Hepatocyte (in vitro differentiated cells): ENCODE data around the gene MORN4. TPM values are rescaled to one million over a fixed set of nuclear protein-coding genes. Genes with fewer than 3 reads are reported as not detected.

Experiments
- DNase-seq: peaks from one replicate; pipeline ENCODE4 v3.0.0-alpha.2; 2016; ENCODE audit warnings: low spot score
- H2AFZ ChIP-seq: fragments of 200-600 bp; sonication (generic); 2 replicates; pipeline ENCODE4 v1.6.0; 2016; ENCODE audit warnings: antibody characterized with exemption, mild to moderate bottlenecking
- H3K27ac ChIP-seq: fragments of 200-600 bp; sonication (generic); 2 replicates; pipeline ENCODE4 v1.5.1; 2016; ENCODE audit warnings: mild to moderate bottlenecking
- H3K27me3 ChIP-seq: fragments of 200-600 bp; sonication (generic); 2 replicates; pipeline ENCODE4 v1.6.1; 2016
- H3K36me3 ChIP-seq: fragments of 200-600 bp; sonication (generic); replicated peaks from 2 replicates; pipeline ENCODE4 v1.5.1; 2016; ENCODE audit warnings: low read depth; ENCODE audit not compliant: insufficient read depth
- H3K4me1 ChIP-seq: fragments of 200-600 bp; sonication (generic); 2 replicates; pipeline ENCODE4 v1.5.1; 2016; ENCODE audit warnings: mild to moderate bottlenecking, moderate library complexity; ENCODE audit not compliant: insufficient read depth
- H3K4me2 ChIP-seq: fragments of 200-600 bp; sonication (generic); 2 replicates; pipeline ENCODE4 v1.6.0; 2016
- H3K4me3 ChIP-seq: fragments of 200-600 bp; sonication (generic); 2 replicates; pipeline ENCODE4 v1.5.1; 2016; ENCODE audit warnings: mild to moderate bottlenecking
- H3K79me2 ChIP-seq: fragments of 200-600 bp; sonication (generic); 2 replicates; pipeline ENCODE4 v1.6.0; 2017; ENCODE audit warnings: mild to moderate bottlenecking
- H3K9me2 ChIP-seq: fragments of 200-600 bp; sonication (generic); replicated peaks from 2 replicates; pipeline ENCODE4 v1.6.0; 2017; ENCODE audit warnings: mild to moderate bottlenecking; ENCODE audit not compliant: insufficient read depth
- H3K9me3 ChIP-seq: fragments of 200-600 bp; sonication (generic); 2 replicates; pipeline ENCODE4 v1.5.1; 2016; ENCODE audit warnings: low read depth, mild to moderate bottlenecking
- H4K20me1 ChIP-seq: fragments of 200-600 bp; sonication (generic); 2 replicates; pipeline ENCODE4 v1.6.0; 2016; ENCODE audit warnings: mild to moderate bottlenecking; ENCODE audit not compliant: insufficient read depth, poor library complexity, severe bottlenecking
- CTCF ChIP-seq: fragments of 200-600 bp; sonication (generic); IDR thresholded peaks from 2 replicates; pipeline ENCODE4 v1.5.1; 2016; ENCODE audit warnings: antibody characterized with exemption, mild to moderate bottlenecking; ENCODE audit not compliant: poor library complexity
- EZH2 ChIP-seq: fragments of 200-600 bp; sonication (generic); IDR thresholded peaks from 2 replicates; pipeline ENCODE4 v1.6.1; 2016; ENCODE audit warnings: antibody characterized with exemption, mild to moderate bottlenecking, borderline replicate concordance
- EZH2phosphoT487 ChIP-seq: fragments of 200-600 bp; sonication (generic); IDR thresholded peaks from one replicate; pipeline ENCODE4 v1.6.1; 2018; ENCODE audit warnings: antibody characterized with exemption, mild to moderate bottlenecking, low read depth, moderate library complexity; ENCODE audit not compliant: unreplicated experiment, severe bottlenecking
- WGBS: methylation state at CpG from one replicate; pipeline ENCODE4 v1.1.6; 2016; ENCODE audit warnings: low lambda C conversion rate; ENCODE audit errors: missing lambda C conversion rate; 5-methylcytosine and 5-hydroxymethylcytosine counted together
- polyA plus RNA-seq: library from polyadenylated mRNA; unstranded; fragments of >200 nt; fragmentation: Nextera tagmentation; extraction: Ambion mirVana; gene quantifications from 2 replicates; pipeline ENCODE4 v1.2.1, GENCODE V29; 2016
- total RNA-seq: library from RNA; depleted of rRNA; stranded (reverse); fragments of >200 nt; gene quantifications from 2 replicates; pipeline ENCODE4 v1.2.3, GENCODE V29; 2014

MORN4 gene
- total and polyA plus RNA-seq, 2 experiments from 2014 or later: 8.5 to 15.6 TPM

- Histone ChIP-seq H3K4me3 (no peak overlapping the region), H3K9me3 (no peaks in the 10 kb centered on the region), H3K36me3 (no peaks in the 10 kb centered on the region), H4K20me1 (no peaks in the 10 kb centered on the region), H2AFZ (no peak overlapping the region), H3K79me2 (peaks cover 14% of the 10 kb centered on the region), H3K9me2 (no peaks in the 10 kb centered on the region), H3K27ac (no peak overlapping the region), H3K4me1 (no peaks in the 10 kb centered on the region), H3K4me2 (no peak overlapping the region), H3K27me3 (no peaks in the 10 kb centered on the region)
- TF ChIP-seq EZH2phosphoT487 (no peak), EZH2 (no peak), CTCF (no peak)
- DNase-seq: no peak
These were observed 2.2 kb downstream of the MORN4 start for GRCh38 chr10:97631098-97631497.

GRCh38 chr10:97629289-97629688, 4.0 kb downstream of the MORN4 start:
- H3K4me1 ChIP-seq: no peaks in the 10 kb centered on the region
- no peaks in the 10 kb centered on the region for H3K27me3 ChIP-seq
- TF ChIP-seq EZH2phosphoT487 (no peak), CTCF (no peak), EZH2 (no peak)
- whole genome bisulfite sequencing: 100% methylated on average over 5 of the region's 5 CpGs
- no peaks in the 10 kb centered on the region for H3K9me2 ChIP-seq
- no peak for DNase-seq
- no peak overlapping the region for H3K27ac ChIP-seq
- no peaks in the 10 kb centered on the region for H3K9me3 ChIP-seq
- H3K4me3 ChIP-seq: no peak overlapping the region
- no peaks in the 10 kb centered on the region for H3K36me3 ChIP-seq
- H4K20me1 ChIP-seq: no peaks in the 10 kb centered on the region
- H2AFZ ChIP-seq: no peak overlapping the region
- H3K79me2 ChIP-seq: peaks cover 14% of the 10 kb centered on the region
- no peak overlapping the region for H3K4me2 ChIP-seq

- TF ChIP-seq EZH2phosphoT487: no peak
- TF ChIP-seq EZH2: no peak
- TF ChIP-seq CTCF: no peak
- H3K9me3 ChIP-seq: no peaks in the 10 kb centered on the region
- H3K4me3 ChIP-seq: no peak overlapping the region
- H3K79me2 ChIP-seq: peaks cover 14% of the 10 kb centered on the region
- H4K20me1 ChIP-seq: no peaks in the 10 kb centered on the region
- DNase-seq: no peak
- H3K4me1 ChIP-seq: no peaks in the 10 kb centered on the region
- no peak overlapping the region for H2AFZ ChIP-seq
- H3K27ac ChIP-seq: no peak overlapping the region
- no peaks in the 10 kb centered on the region for H3K9me2 ChIP-seq
- 81% methylated on average over 3 of the region's 3 CpGs for WGBS
- H3K27me3 ChIP-seq: no peaks in the 10 kb centered on the region
- H3K36me3 ChIP-seq: no peaks in the 10 kb centered on the region
- no peak overlapping the region for H3K4me2 ChIP-seq
These were observed 5.1 kb downstream of the MORN4 start for GRCh38 chr10:97628228-97628627.

- no peak overlapping the region for H3K4me3 ChIP-seq
- H3K79me2 ChIP-seq: peaks cover 14% of the 10 kb centered on the region
- TF ChIP-seq EZH2 (no peak), EZH2phosphoT487 (no peak), CTCF (no peak)
- no peaks in the 10 kb centered on the region for H3K9me3 ChIP-seq
- no peak overlapping the region for H2AFZ ChIP-seq
- H3K4me2 ChIP-seq: no peak overlapping the region
- no peaks in the 10 kb centered on the region for H3K4me1 ChIP-seq
- H3K27ac ChIP-seq: no peak overlapping the region
- no peaks in the 10 kb centered on the region for H3K9me2 ChIP-seq
- no peaks in the 10 kb centered on the region for H4K20me1 ChIP-seq
- H3K36me3 ChIP-seq: no peaks in the 10 kb centered on the region
- no peaks in the 10 kb centered on the region for H3K27me3 ChIP-seq
- no peak for DNase-seq
- WGBS: 78% methylated on average over 4 of the region's 4 CpGs
These were observed 5.6 kb downstream of the MORN4 start for GRCh38 chr10:97627731-97628130.
